ENCODE measurements around the gene TOGARAM2.

TOGARAM2 gene

DNA sequence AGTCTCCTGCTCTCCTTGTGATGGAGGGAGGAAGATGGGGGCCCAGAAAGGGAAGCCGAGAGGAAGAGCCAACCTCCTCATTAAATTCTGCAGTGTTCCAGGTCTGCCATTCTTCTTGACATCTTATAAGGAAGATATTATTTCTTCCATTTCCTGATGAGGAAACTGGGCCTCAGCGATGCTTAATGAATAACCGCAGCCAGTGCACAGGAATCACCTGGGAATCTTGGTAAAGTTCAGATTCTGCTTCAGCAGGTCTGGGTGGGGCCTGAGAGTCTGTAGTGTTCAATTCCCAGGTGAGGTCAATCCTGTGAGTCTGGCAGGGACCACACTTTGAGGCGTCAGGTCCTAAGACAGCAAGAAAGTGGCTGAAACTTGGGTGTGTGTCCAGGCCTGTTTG, 75.9 kb downstream of the TOGARAM2 start:
- DNase-seq (ENCODE audit: insufficient read length, low spot score) (no peak), FAIRE-seq (no peak)
- TF ChIP-seq POLR2A (IDR thresholded peaks at IDR 0.05; ENCODE audit: low read depth, low read length) (no peak), POU2F2 (IDR thresholded peaks at IDR 0.05; ENCODE audit: low read depth, low read length) (no peak), SPI1 (IDR thresholded peaks at IDR 0.05; ENCODE audit: low read depth, low read length) (no peak), POLR2AphosphoS5 (IDR thresholded peaks at IDR 0.05; ENCODE audit: low read depth, low read length) (no peak), PAX5 (IDR thresholded peaks at IDR 0.05; ENCODE audit: insufficient read depth, low read length, severe bottlenecking) (no peak), TAF1 (IDR thresholded peaks at IDR 0.05; ENCODE audit: low read depth, low read length) (no peak)

DNA sequence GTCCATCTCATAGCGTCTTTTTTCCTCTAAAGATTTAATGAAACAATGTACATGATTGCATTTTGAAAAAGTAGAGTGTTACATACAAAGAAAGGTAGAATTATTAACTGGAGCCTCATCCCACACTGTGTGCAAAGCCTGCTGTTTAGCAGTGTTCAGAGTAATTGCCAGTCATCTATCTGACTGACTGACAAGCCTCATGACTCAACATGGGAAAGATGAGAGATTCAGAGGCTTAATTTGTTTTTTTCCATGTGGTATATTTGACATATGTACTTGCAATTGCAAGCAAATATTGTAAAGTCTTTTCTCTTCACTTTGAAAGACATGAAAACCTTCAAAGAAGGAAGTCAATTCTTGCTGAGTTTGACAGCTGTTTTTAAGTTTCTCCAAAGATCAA, 78.5 kb downstream of the TOGARAM2 start:
- FAIRE-seq: no peak
- no peak for DNase-seq (ENCODE audit: insufficient read length, low spot score)
- no peak for TF ChIP-seq POLR2AphosphoS5 (IDR thresholded peaks at IDR 0.05; ENCODE audit: low read depth, low read length)
- TF ChIP-seq POU2F2 (IDR thresholded peaks at IDR 0.05; ENCODE audit: low read depth, low read length): no peak
- TF ChIP-seq POLR2A (IDR thresholded peaks at IDR 0.05; ENCODE audit: low read depth, low read length): no peak
- TF ChIP-seq SPI1 (IDR thresholded peaks at IDR 0.05; ENCODE audit: low read depth, low read length): no peak
- TF ChIP-seq TAF1 (IDR thresholded peaks at IDR 0.05; ENCODE audit: low read depth, low read length): no peak

DNA sequence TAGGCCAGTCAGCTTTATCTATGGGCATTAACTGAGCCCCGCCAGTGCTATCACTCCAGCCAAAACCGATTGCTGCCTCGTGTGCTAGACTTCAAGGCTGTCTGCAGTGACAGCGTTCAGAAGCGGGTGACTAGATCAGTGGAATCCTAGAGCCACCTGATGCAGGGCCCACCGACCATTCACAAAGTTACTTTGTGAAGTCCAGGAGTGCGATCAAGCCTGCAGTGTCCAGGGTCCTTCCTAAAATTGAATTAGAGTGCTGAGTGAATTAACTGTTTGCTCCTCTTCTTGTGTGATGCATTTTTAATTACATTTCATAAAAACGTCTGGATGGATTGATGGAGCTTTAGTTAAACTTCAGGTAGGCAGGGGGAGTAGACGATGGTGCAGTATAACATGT, 79.3 kb downstream of the TOGARAM2 start:
- TF ChIP-seq TAF1 (IDR thresholded peaks at IDR 0.05; ENCODE audit: low read depth, low read length): no peak
- TF ChIP-seq POU2F2 (IDR thresholded peaks at IDR 0.05; ENCODE audit: low read depth, low read length): no peak
- TF ChIP-seq POLR2A (IDR thresholded peaks at IDR 0.05; ENCODE audit: low read depth, low read length): no peak
- no peak for TF ChIP-seq PAX5 (IDR thresholded peaks at IDR 0.05; ENCODE audit: insufficient read depth, low read length, severe bottlenecking)
- no peak for TF ChIP-seq SPI1 (IDR thresholded peaks at IDR 0.05; ENCODE audit: low read depth, low read length)
- no peak for TF ChIP-seq POLR2AphosphoS5 (IDR thresholded peaks at IDR 0.05; ENCODE audit: low read depth, low read length)
- no peak for FAIRE-seq
- DNase-seq (ENCODE audit: insufficient read length, low spot score): no peak

DNA sequence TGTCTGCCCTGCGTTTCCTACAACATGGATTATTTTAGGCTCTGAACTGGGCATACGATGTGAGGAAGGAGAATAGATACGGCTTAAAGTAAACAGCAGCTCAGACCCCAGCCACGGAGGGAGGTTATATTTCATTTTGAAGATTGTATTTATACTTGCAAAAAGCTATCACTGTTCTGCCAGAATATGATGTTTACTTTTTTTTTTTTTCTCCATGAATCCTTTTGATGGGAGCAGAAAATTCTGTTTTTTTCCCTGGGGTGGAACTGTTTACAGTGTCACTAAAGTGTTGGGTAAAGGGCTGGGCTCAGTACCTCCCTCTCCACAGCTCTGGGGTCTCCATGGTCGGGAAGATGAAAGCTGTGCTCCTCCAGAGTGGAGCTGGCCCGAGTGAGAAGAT, 80.1 kb downstream of the TOGARAM2 start:
- DNase-seq (ENCODE audit: insufficient read length, low spot score) (no peak), FAIRE-seq (no peak)
- TF ChIP-seq TAF1 (IDR thresholded peaks at IDR 0.05; ENCODE audit: low read depth, low read length): no peak
- no peak for TF ChIP-seq POLR2AphosphoS5 (IDR thresholded peaks at IDR 0.05; ENCODE audit: low read depth, low read length)
- TF ChIP-seq PAX5 (IDR thresholded peaks at IDR 0.05; ENCODE audit: insufficient read depth, low read length, severe bottlenecking): no peak
- no peak for TF ChIP-seq SPI1 (IDR thresholded peaks at IDR 0.05; ENCODE audit: low read depth, low read length)
- TF ChIP-seq POLR2A (IDR thresholded peaks at IDR 0.05; ENCODE audit: low read depth, low read length): no peak
- TF ChIP-seq POU2F2 (IDR thresholded peaks at IDR 0.05; ENCODE audit: low read depth, low read length): no peak

DNA sequence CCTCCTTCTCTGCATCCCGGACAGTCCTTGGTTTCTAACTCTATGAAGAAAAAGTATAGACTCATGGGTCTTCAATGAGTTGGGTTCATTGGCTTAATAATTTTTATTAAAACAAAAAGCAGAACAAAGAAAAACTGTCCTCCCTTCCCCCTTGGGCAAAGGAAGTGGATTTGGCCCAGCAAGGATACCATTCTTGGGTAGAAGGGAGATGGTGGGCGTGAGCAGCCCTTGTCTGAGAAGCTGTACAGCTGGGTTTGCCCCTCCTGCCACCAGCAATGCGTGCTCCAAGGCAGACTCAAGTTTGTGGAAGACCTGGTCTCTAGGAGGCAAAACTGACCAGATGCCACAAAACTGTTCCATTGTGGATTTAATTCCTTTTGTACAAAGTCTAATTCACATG, 80.5 kb downstream of the TOGARAM2 start:
- TF ChIP-seq POLR2AphosphoS5 (IDR thresholded peaks at IDR 0.05; ENCODE audit: low read depth, low read length) (no peak), SPI1 (IDR thresholded peaks at IDR 0.05; ENCODE audit: low read depth, low read length) (no peak), TAF1 (IDR thresholded peaks at IDR 0.05; ENCODE audit: low read depth, low read length) (no peak), PAX5 (IDR thresholded peaks at IDR 0.05; ENCODE audit: insufficient read depth, low read length, severe bottlenecking) (no peak)
- DNase-seq (ENCODE audit: insufficient read length, low spot score): no peak
- FAIRE-seq: no peak

DNA sequence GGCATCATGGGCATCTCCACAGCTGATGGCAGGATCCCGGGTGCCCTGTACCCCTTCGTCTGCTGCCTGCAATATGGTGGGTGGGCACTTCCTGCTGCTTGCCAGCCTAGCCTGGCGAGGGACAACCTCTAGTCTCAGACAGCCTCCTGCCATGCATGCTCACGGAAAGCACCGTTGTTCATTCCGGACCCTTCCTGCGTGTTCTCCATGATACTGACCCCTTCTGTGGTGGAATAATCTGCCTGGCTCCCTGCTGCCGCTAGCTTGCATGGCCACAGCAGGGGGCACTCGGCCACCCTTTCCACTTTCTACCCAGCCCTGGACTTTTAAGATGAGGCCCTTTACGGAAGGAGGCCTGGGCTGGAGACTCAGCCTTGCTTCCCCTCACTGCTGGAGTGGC, 81.3 kb downstream of the TOGARAM2 start:
- TF ChIP-seq POLR2A (IDR thresholded peaks at IDR 0.05; ENCODE audit: low read depth, low read length): no peak
- no peak for TF ChIP-seq PAX5 (IDR thresholded peaks at IDR 0.05; ENCODE audit: insufficient read depth, low read length, severe bottlenecking)
- no peak for TF ChIP-seq POU2F2 (IDR thresholded peaks at IDR 0.05; ENCODE audit: low read depth, low read length)
- no peak for TF ChIP-seq SPI1 (IDR thresholded peaks at IDR 0.05; ENCODE audit: low read depth, low read length)
- TF ChIP-seq TAF1 (IDR thresholded peaks at IDR 0.05; ENCODE audit: low read depth, low read length): no peak
- no peak for TF ChIP-seq POLR2AphosphoS5 (IDR thresholded peaks at IDR 0.05; ENCODE audit: low read depth, low read length)
- FAIRE-seq (no peak), DNase-seq (ENCODE audit: insufficient read length, low spot score) (no peak)

DNA sequence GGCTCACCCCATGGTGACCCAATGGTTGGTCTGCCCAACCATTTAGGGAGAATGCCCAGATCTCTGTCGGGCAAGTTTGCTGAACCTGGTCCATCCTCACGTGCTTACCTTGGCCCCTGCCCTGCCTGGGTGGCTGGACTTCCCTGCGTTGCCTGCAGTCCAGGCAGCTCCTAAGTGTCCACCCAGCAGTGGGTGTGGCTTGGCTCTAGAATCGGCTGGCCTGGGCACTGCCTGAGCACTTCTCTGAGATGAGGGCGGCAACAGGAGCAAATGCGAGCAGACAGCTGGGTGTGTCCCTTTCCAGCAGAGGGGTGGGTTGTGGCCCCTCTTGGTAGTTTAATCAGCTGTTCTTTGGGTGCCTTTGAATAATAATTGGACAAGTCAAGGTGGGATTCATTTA, 82.0 kb downstream of the TOGARAM2 start:
- TF ChIP-seq TAF1 (IDR thresholded peaks at IDR 0.05; ENCODE audit: low read depth, low read length): no peak
- no peak for TF ChIP-seq PAX5 (IDR thresholded peaks at IDR 0.05; ENCODE audit: insufficient read depth, low read length, severe bottlenecking)
- no peak for TF ChIP-seq POLR2A (IDR thresholded peaks at IDR 0.05; ENCODE audit: low read depth, low read length)
- TF ChIP-seq POU2F2 (IDR thresholded peaks at IDR 0.05; ENCODE audit: low read depth, low read length): no peak
- TF ChIP-seq SPI1 (IDR thresholded peaks at IDR 0.05; ENCODE audit: low read depth, low read length): no peak
- TF ChIP-seq POLR2AphosphoS5 (IDR thresholded peaks at IDR 0.05; ENCODE audit: low read depth, low read length): no peak
- DNase-seq (ENCODE audit: insufficient read length, low spot score) (no peak), FAIRE-seq (no peak)

DNA sequence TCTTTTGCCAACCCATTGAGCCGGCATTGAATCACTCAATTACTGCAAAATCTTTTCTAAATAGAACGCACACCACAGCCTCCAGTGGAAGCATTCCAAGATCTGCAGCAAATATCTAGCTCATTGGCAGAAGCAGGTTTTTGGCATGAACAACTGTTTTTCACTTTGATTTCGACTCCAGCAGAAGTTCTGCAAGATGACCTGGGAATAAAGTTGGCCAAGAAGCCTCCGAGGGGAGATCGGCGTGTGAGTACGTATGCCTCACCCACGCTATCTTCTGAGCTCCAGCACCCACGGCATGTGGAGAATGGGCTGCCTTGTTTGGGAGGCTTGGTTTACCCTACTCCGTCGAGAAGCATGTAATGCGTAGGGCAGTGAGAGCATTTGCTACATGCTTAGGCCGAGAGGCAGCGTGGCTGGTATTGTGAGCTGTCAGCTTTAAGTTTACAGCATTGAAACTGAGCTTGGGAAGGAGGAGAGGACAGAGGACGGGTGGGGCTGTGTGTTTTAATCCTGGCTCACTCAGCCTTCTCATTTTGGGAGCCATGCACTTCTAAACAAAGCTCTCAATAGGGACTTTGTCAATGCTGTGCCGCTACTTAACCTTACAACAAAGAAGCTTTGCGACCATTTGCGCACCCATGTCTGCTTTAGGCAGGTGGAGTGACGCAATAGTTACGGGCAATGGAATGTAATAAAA, 82.7 kb downstream of the TOGARAM2 start:
- TF ChIP-seq SPI1 (IDR thresholded peaks at IDR 0.05; ENCODE audit: low read depth, low read length) (no peak), POLR2A (IDR thresholded peaks at IDR 0.05; ENCODE audit: low read depth, low read length) (no peak), POU2F2 (IDR thresholded peaks at IDR 0.05; ENCODE audit: low read depth, low read length) (no peak), POLR2AphosphoS5 (IDR thresholded peaks at IDR 0.05; ENCODE audit: low read depth, low read length) (no peak), PAX5 (IDR thresholded peaks at IDR 0.05; ENCODE audit: insufficient read depth, low read length, severe bottlenecking) (no peak), TAF1 (IDR thresholded peaks at IDR 0.05; ENCODE audit: low read depth, low read length) (no peak)
- no peak for DNase-seq (ENCODE audit: insufficient read length, low spot score)
- FAIRE-seq: no peak

DNA sequence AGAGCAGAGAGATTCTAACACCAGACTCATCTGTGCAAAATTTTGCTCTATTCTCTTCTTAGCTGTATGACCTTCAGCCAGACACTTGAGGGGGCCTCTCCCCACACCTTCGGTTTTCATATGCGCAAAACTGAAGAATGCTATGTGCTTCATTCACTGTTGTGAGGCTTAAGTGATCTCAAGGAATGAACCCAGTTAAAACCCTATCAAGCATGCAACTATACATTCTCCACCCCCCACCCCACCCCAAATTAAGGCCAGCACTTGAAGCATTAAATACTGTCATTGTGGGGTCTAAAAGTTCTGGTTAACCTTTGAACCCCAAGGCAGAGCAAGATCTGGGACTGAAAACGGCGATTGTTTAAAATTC, 83.2 kb downstream of the TOGARAM2 start:
- no peak for FAIRE-seq
- TF ChIP-seq POLR2AphosphoS5 (IDR thresholded peaks at IDR 0.05; ENCODE audit: low read depth, low read length) (no peak), POU2F2 (IDR thresholded peaks at IDR 0.05; ENCODE audit: low read depth, low read length) (no peak)
- no peak for DNase-seq (ENCODE audit: insufficient read length, low spot score)

DNA sequence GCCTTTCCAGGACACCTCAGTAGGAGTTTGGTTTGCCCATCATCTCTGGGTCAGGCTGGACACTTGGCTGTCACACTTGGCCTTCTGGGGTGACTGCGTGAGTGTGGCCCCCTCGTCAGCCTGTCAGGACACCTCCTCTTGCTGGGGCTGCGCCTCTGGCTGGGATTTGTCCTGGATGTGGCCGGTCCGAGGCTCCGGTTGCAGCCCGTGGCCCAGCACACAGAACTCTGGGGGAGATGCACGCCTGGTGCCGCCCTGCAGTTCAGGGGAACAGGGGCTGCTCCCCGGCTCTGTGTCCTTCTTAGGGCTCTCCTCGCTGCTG, 83.6 kb downstream of the TOGARAM2 start:
- no peak for FAIRE-seq
- TF ChIP-seq POLR2AphosphoS5 (IDR thresholded peaks at IDR 0.05; ENCODE audit: low read depth, low read length) (no peak), TAF1 (IDR thresholded peaks at IDR 0.05; ENCODE audit: low read depth, low read length) (no peak), POU2F2 (IDR thresholded peaks at IDR 0.05; ENCODE audit: low read depth, low read length) (no peak), PAX5 (IDR thresholded peaks at IDR 0.05; ENCODE audit: insufficient read depth, low read length, severe bottlenecking) (no peak), SPI1 (IDR thresholded peaks at IDR 0.05; ENCODE audit: low read depth, low read length) (no peak), POLR2A (IDR thresholded peaks at IDR 0.05; ENCODE audit: low read depth, low read length) (no peak)
- no peak for DNase-seq (ENCODE audit: insufficient read length, low spot score)

Measured in GM12891 (cell line).